ENCODE results near the gene DPP4.

DNA sequence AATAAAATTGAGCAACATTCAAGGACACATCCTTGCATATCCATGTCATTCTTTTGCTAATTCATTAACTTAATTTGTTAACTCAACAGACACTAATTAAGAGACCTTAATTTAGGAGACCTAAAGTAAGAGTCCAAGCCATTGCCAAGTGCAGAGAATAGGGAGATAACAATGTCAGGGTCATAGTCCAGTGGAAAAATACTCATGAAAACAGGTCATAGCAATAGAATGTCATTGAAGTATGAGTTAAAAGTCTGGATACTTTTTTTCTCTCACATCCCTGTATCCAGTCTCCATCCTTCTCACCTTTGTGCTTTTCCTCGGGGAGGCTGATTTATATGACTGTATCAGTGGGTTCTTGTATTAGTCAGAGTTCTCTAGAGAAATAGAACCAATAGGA, 26.6 kb upstream of the DPP4 start:
- TF ChIP-seq ZNF274 (IDR thresholded peaks at IDR 0.05; ENCODE audit: low read depth, low read length) (no peak), YY1 (IDR thresholded peaks at IDR 0.05; ENCODE audit: insufficient read depth, insufficient read length) (no peak)
